Measurements from ENCODE around the gene KCNJ6.

GRCh38 chr21:37644636-37645035, 271.6 kb downstream of the KCNJ6 start:
- TF ChIP-seq CTCF (IDR thresholded peaks at IDR 0.05) (no peak), POLR2A (IDR thresholded peaks at IDR 0.05) (no peak), EP300 (IDR thresholded peaks at IDR 0.05) (no peak)
